ENCODE results near the gene TMEM176B.

Gene TMEM176B

DNA sequence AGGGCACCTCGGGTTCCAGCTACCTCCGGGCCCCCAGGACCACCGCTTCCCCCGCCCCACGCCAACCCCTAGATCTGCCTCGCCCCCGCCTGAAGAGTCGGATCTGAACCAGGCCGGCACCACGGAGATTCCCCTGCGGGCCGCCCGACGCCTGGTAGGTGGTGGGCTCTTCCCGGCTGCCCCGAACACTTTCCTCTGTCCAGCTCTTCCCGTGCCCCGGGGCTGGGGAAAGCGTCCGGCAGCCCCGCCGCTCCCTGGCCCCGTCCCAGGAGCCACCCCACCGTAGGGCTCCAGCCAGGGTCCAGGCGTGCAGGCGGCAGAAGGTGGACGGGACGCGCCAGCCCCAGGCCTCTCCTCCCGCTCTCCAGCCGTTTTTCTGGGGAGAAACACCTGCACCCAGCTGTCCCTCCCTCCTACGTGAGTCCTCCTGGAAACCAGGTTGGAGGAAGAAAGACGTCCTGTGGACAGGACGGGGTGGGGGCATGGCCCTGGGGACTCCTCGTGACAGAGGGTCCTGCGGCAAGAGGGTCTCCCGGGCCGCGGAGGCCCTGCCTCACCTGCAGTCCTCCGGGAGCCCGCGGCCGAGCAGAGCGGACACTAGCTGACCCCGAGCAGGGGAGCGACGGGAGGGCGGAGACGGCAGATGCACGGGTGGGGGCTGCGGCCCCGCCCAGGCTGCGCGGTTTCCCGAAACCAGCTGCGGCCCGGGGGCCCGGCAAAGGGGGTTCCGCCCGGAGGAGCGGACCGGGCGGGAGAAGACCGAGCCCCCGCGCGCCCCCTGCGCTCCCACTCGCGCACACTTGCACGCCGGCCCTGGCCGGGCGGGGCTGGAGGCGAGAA lies at the start of gene TMEM176B:
Gene TMEM176B (minus strand): TSS at position 624 of the 840 bp plus-strand sequence. CDS start 3,795 bp downstream, outside the sequence.
- no peak for DNase-seq

DNA sequence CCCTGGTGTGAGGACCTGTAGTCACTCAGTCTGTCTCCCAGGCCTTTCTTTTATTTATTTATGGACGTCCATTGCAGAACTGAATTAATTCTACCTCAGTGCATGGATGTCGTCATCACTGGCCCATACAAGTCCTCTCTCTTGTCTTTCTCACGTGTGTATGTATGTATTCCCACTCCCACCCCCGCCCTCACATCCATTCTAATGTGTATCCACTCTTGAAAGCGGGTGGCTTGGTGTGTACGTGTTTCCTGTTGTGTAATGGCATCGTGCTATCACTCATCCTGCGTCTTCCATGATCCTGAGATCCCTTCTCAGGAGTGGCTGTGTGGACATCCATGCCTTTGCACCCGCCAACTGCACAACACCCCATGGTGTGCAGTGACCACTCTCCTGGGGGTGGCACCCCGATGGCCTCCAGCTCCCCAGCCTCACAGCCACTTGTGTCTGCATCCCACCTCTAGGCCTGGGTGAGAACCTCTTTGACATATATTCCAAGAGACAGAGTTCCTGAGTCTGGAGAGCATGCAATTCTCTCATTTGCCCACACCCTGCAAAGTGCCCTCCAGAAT lies 49.1 kb upstream of the TMEM176B start:
- no peak for DNase-seq

GRCh38 chr7:150848561-150849115 lies 48.5 kb upstream of the TMEM176B start:
- DNase-seq, result no peak

DNA sequence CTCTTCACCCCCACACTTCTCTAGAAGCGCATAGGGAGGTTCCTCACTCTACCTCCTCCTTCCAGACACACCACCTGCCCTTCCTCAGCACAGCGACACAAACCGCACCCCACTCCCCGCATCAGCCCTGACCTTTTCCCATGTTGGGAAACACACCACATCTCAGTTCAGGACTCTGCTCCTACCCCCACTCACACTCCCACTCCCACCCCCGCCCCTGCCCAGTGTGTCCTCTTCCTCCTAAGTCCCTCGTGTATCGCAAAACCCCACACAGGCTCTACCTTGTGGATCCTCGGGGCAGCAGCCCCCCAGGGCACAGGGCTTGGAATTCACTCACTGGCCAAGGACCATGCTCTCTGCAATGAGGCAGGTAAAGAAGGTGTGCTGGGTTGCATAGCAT lies 47.9 kb upstream of the TMEM176B start:
- DNase-seq, result no peak

GRCh38 chr7:150847536-150847935 lies 47.4 kb upstream of the TMEM176B start:
- no peak for DNase-seq

DNA sequence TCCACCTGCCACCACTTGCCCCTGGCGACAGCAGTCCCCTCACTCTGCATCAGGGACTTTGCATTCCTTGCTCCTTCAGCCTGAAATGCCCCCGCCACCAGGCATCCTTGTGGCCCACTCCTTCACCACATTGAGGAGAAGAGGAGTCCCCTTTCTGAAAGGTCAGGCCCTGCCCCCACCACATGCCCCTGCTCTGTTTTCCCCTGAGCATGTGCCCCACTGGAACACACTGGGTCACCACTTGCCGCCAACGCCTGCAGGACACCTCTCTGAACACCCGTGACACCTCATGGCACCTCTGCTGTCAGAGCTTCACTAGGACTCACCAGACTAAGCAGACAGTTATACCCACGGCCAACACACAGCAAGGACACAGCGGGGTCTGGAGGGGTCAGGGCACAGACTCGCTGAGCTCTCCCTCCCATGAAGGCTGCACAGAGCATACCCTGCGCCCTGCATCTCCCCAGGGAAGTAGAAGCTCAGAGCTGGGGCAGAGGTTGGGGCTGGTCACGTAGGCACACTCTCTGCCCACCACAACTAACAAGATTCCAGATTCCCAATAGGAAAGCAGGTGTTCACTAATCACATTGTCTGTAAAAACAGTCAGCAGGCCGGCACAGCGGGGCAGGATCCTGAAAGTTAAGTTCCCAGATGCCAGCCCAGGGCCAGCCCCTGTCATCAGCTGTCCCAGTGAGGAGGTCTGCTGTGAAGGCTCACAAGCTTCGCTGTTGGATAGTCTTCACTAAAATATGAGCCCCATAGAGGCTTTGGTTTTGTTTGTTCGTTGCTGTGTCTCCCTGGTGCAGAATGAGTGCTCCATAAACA lies 46.3 kb upstream of the TMEM176B start:
- DNase-seq, result no peak

DNA sequence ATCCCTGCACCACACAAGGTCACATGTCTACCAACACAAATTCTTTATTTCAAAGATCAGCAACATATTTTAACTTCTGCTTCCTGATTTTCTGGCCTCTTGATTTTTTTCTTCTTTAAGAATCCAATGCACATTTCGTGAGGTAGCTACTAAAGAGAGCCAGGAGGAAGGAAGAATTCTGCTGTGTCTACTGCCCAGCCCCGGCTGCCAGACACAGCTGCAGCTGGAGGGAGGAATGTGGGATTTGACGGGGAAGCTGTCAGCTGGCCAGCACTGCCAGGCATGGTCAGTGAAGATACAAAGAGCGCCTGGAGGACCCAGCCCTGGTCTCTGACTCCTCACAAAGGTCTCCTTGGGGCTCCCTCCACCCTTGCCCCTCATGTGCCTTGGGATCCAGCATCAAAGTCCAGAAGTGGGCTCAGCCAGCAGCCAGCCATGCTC lies 45.3 kb upstream of the TMEM176B start:
- no peak for DNase-seq

DNA sequence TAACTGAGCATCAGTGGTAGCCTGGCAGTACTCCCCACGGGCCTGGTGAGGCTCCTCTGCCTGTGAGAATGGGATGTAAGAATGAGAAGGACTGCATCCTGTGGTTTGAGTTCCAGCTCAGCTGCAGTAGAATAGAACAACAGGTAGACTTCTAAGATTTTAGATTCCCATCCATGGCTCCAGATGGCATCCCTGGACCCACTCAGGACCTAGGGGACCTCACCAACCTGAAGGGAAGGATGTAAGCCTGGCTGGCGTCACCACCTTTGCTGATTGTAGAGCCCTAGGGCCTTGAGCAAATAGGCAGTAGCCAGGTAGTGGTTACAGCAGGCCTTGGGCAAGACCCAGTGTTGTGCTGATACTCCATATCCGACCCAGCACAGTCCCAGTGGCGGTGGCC lies 42.6 kb upstream of the TMEM176B start:
- DNase-seq, result no peak

DNA sequence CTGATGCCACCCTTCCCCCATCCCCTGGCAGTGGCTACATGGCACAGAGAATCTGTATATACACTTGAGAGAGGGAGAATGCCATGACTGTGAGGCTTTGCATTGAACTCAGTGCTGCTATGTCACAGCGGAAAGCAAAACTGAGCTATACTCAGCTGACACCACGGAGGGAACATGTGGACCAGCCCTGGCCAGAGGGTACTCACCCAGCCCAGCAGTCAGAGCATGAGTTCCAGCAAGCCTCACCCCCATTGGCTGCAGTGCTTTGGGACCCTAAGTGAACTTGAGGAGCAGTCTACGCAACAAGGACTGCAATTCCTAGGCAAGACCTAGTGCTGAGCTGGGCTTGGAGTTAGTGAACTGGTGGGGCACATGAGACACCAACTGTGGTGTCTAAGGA lies 41.9 kb upstream of the TMEM176B start:
- DNase-seq, result no peak

GRCh38 chr7:150838965-150839650 lies 38.9 kb upstream of the TMEM176B start:
- DNase-seq, result no peak

- DNase-seq, result no peak
Measured at GRCh38 chr7:150835702-150836280, 35.6 kb upstream of the TMEM176B start.

DNA sequence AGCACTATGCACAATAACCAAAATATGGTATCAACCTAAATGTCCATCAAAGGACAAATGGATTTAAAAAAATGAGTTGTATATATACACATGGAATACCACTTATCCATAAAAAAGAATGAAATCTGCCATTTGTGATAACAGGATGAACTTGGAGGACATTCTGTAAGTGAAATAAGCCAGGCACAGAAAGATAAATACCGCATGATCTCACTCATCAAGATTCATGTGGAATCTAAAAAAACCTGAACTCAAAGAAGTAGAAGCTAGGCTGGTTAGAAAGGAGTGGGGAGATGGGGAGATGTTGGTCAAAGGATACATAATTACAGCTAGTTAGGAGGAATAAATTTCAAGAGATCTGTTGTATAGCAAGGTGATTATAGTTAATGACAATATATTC lies 34.9 kb upstream of the TMEM176B start:
- no peak for DNase-seq

DNA sequence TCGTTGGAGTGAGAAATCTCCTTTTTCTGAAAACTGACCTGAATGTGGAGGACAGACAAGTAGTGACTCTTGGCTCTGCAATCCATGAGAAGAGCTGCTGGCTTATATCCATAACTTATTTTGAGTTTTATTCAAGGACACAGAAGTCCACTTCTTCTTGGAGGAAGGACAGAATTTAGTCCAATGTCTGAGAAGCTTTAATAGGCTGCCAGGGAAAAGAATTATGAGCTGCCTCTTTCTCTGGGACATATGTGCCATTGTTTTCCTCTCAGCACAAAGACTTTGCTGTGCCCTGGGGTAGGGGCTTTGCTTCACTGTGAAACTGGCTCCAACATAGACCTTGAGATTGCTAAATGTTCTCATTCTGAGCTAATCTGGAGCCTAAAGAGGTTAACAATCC lies 31.7 kb upstream of the TMEM176B start:
- DNase-seq, result no peak

GRCh38 chr7:150830937-150831336 lies 30.8 kb upstream of the TMEM176B start:
- DNase-seq, result no peak

DNA sequence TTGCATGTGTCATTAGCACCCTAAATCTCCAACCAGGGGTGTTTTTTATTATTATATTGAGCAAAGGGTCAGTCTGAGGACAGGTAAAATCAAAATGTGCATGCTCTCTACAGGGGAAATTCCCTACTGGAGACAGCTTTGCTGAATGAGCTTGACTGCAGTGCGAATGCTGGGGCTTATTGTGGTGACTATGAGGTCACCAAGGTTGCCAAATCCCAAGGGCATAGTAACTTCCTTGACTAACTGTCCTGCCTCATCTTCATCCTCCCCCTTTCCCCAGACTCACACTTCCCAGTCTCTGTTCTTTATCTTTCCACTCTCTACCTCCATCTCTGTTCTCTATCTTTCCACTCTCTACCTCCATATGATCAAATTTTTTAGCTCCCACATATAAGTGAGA lies 29.3 kb upstream of the TMEM176B start:
- DNase-seq, result no peak

DNA sequence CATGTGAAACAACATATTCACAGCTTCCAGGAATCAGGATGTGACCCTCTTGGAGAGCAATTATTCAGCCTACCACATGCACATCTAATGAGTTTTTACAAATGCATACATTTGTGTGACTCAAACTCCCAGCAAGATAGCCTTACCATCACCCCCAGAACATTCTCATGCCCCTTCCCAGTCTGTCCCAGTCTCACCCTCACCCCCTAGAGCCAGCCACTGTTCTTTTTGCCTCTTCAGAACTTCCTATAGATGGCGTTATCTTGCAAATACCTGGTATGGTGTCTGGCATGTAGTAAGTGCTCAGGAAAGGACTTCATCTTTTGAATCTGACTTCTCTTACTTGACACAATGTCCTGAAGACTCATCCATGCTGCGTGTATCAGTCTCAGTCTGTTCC lies 28.2 kb upstream of the TMEM176B start:
- no peak for DNase-seq

- DNase-seq, result no peak
Measured at GRCh38 chr7:150826061-150826849, 26.1 kb upstream of the TMEM176B start.

- DNase-seq, result no peak
Measured at GRCh38 chr7:150824379-150825177, 24.4 kb upstream of the TMEM176B start.

GRCh38 chr7:150823484-150824126 lies 23.4 kb upstream of the TMEM176B start:
- DNase-seq, result no peak

GRCh38 chr7:150823043-150823442 lies 22.9 kb upstream of the TMEM176B start:
- no peak for DNase-seq

Measured in cortex of kidney (tissue), 1 donor.